ENCODE results near the gene TERT. TPM values are rescaled to one million over a fixed set of nuclear protein-coding genes. Genes with fewer than 3 reads are reported as not detected.

Gene TERT
- total and polyA plus RNA-seq, 2 of the 8 experiments (the other 6 are each of a cell fraction or from before 2014, with no cell fraction given), result 13.1 to 23.1 TPM

- TF ChIP-seq, protein P1, sequence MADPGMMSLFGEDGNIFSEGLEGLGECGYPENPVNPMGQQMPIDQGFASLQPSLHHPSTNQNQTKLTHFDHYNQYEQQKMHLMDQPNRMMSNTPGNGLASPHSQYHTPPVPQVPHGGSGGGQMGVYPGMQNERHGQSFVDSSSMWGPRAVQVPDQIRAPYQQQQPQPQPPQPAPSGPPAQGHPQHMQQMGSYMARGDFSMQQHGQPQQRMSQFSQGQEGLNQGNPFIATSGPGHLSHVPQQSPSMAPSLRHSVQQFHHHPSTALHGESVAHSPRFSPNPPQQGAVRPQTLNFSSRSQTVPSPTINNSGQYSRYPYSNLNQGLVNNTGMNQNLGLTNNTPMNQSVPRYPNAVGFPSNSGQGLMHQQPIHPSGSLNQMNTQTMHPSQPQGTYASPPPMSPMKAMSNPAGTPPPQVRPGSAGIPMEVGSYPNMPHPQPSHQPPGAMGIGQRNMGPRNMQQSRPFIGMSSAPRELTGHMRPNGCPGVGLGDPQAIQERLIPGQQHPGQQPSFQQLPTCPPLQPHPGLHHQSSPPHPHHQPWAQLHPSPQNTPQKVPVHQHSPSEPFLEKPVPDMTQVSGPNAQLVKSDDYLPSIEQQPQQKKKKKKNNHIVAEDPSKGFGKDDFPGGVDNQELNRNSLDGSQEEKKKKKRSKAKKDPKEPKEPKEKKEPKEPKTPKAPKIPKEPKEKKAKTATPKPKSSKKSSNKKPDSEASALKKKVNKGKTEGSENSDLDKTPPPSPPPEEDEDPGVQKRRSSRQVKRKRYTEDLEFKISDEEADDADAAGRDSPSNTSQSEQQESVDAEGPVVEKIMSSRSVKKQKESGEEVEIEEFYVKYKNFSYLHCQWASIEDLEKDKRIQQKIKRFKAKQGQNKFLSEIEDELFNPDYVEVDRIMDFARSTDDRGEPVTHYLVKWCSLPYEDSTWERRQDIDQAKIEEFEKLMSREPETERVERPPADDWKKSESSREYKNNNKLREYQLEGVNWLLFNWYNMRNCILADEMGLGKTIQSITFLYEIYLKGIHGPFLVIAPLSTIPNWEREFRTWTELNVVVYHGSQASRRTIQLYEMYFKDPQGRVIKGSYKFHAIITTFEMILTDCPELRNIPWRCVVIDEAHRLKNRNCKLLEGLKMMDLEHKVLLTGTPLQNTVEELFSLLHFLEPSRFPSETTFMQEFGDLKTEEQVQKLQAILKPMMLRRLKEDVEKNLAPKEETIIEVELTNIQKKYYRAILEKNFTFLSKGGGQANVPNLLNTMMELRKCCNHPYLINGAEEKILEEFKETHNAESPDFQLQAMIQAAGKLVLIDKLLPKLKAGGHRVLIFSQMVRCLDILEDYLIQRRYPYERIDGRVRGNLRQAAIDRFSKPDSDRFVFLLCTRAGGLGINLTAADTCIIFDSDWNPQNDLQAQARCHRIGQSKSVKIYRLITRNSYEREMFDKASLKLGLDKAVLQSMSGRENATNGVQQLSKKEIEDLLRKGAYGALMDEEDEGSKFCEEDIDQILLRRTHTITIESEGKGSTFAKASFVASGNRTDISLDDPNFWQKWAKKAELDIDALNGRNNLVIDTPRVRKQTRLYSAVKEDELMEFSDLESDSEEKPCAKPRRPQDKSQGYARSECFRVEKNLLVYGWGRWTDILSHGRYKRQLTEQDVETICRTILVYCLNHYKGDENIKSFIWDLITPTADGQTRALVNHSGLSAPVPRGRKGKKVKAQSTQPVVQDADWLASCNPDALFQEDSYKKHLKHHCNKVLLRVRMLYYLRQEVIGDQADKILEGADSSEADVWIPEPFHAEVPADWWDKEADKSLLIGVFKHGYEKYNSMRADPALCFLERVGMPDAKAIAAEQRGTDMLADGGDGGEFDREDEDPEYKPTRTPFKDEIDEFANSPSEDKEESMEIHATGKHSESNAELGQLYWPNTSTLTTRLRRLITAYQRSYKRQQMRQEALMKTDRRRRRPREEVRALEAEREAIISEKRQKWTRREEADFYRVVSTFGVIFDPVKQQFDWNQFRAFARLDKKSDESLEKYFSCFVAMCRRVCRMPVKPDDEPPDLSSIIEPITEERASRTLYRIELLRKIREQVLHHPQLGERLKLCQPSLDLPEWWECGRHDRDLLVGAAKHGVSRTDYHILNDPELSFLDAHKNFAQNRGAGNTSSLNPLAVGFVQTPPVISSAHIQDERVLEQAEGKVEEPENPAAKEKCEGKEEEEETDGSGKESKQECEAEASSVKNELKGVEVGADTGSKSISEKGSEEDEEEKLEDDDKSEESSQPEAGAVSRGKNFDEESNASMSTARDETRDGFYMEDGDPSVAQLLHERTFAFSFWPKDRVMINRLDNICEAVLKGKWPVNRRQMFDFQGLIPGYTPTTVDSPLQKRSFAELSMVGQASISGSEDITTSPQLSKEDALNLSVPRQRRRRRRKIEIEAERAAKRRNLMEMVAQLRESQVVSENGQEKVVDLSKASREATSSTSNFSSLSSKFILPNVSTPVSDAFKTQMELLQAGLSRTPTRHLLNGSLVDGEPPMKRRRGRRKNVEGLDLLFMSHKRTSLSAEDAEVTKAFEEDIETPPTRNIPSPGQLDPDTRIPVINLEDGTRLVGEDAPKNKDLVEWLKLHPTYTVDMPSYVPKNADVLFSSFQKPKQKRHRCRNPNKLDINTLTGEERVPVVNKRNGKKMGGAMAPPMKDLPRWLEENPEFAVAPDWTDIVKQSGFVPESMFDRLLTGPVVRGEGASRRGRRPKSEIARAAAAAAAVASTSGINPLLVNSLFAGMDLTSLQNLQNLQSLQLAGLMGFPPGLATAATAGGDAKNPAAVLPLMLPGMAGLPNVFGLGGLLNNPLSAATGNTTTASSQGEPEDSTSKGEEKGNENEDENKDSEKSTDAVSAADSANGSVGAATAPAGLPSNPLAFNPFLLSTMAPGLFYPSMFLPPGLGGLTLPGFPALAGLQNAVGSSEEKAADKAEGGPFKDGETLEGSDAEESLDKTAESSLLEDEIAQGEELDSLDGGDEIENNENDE (IDR thresholded peaks at IDR 0.05; ENCODE audit: insufficient replicate concordance, low read length), result no peak
- TF ChIP-seq HDAC6 (IDR thresholded peaks at IDR 0.05; ENCODE audit: low read depth, low read length) (no peak), CBX8 (IDR thresholded peaks at IDR 0.05; ENCODE audit: borderline replicate concordance, low read depth, low read length) (no peak), CREB1 (IDR thresholded peaks at IDR 0.05) (0 out of 2 replicates have a peak, but pooled peaks have one; percentile 9), RNF2 (IDR thresholded peaks at IDR 0.05; ENCODE audit: borderline replicate concordance, low read depth, low read length, missing control alignments, poor library complexity, severe bottlenecking) (no peak), PHF8 (conservative IDR thresholded peaks at IDR 0.05; ENCODE audit: low read depth, low read length) (0 out of 2 replicates have a peak, but pooled peaks have one; percentile 44), RAD21 (IDR thresholded peaks at IDR 0.05 in 1 of 2, conservative IDR thresholded peaks at IDR 0.05 in 1 of 2; ENCODE audit: low read depth in 2 of 2, low read length in 2 of 2) (peak in 1 of 2 experiments; percentile 5; a peak in 2 of 4 replicates)
Observed at GRCh38 chr5:1294835-1295649, at the start of gene TERT (continued).
